A673 (cell line): Measurements from ENCODE around the gene ABRACL.

Experiments
- CTCF ChIP-seq: fragments of 300-800, 200-600 bp; sonication (generic); conservative IDR thresholded peaks from 2 replicates; pipeline ENCODE4 v1.5.1; 2017; ENCODE audit warnings: low read depth, mild to moderate bottlenecking, antibody characterized with exemption, low read length, moderate library complexity, mixed read lengths
- EZH2 ChIP-seq: fragments of 200-600 bp; sonication (generic); IDR thresholded peaks from 2 replicates; pipeline ENCODE4 v1.6.1; 2017; ENCODE audit warnings: borderline replicate concordance, low read depth, mild to moderate bottlenecking, mixed read lengths, antibody characterized with exemption, low read length; ENCODE audit not compliant: poor library complexity, severe bottlenecking

- TF ChIP-seq CTCF = no peak
- TF ChIP-seq EZH2 = no peak
These were observed 49.2 kb upstream of the ABRACL start for GRCh38 chr6:138979365-138979764.
